B cell (primary cell): ENCODE results near the gene TMEM225. TPM values are rescaled to one million over a fixed set of nuclear protein-coding genes. Genes with fewer than 3 reads are reported as not detected.

Experiments used
- ATAC-seq: fragments of 200-7000 bp; cut with Tn5 transposase; one replicate; pipeline ENCODE4 v1.10.0; 2021; ENCODE audit warnings: low read depth, mild to moderate bottlenecking, moderate number of reproducible peaks, moderate library complexity
- CTCF ChIA-PET: fragments of 350-600 bp; sonication (Branson Sonifier 250); formaldehyde crosslinking; loops from one replicate; lab custom pipeline; 2021; ENCODE audit warnings: antibody characterized with exemption, inconsistent platforms; lab: Charles Lee
- POLR2A ChIA-PET: fragments of 350-600 bp; sonication (Branson Sonifier 250); formaldehyde crosslinking; loops from one replicate; lab custom pipeline; 2021; ENCODE audit warnings: antibody characterized with exemption; lab: Charles Lee
- DNase-seq: peaks from one replicate; pipeline ENCODE4 v3.0.0; 2013
- H2AFZ ChIP-seq: 2 replicates; pipeline ENCODE4 v1.6.1; 2012; ENCODE audit warnings: mild to moderate bottlenecking, low read depth, low read length; ENCODE audit not compliant: insufficient read depth, poor library complexity, severe bottlenecking
- H3K27ac ChIP-seq, 2 donors: 1 replicate in 1 of 2; 2 replicates in 1 of 2; pipeline ENCODE4 v1.5.1; 2012 to 2013; ENCODE audit warnings: low read length in 2 of 2, mild to moderate bottlenecking in 2 of 2, moderate library complexity in 1 of 2
- H3K27me3 ChIP-seq, 4 experiments: fragments of 200-600 bp in 1 of 4; sonication (generic) in 1 of 4; replicated peaks in 1 of 4; 1 replicate in 2 of 4; 2 replicates in 2 of 4; pipeline versions ENCODE4 v1.6.1 to v1.7.0; 2013 to 2016; ENCODE audit warnings: low read length in 3 of 4, mild to moderate bottlenecking in 2 of 4, mixed read lengths in 1 of 4, moderate library complexity in 1 of 4; ENCODE audit not compliant: insufficient read depth in 4 of 4, control insufficient read depth in 3 of 4; ENCODE audit errors: control extremely low read depth in 1 of 4
- H3K36me3 ChIP-seq, 2 experiments: replicated peaks in 1 of 2; 1 replicate in 1 of 2; 2 replicates in 1 of 2; pipeline versions ENCODE4 v1.6.1 to v1.7.1; 2013; ENCODE audit warnings: low read length in 1 of 2; ENCODE audit not compliant: insufficient read depth in 2 of 2, control insufficient read depth in 1 of 2; ENCODE audit errors: control extremely low read depth in 1 of 2, extremely low read depth in 1 of 2
- H3K4me1 ChIP-seq, 2 donors: fragments of 200-600 bp in 1 of 2; sonication (generic) in 1 of 2; 1 replicate in 1 of 2; 2 replicates in 1 of 2; pipeline versions ENCODE4 v1.5.1 to v1.6.1; 2013 to 2017; ENCODE audit warnings: low read length in 2 of 2; ENCODE audit not compliant: control insufficient read depth in 2 of 2, insufficient read depth in 2 of 2
- H3K4me2 ChIP-seq: replicated peaks from 2 replicates; pipeline ENCODE3; 2012; ENCODE audit warnings: mild to moderate bottlenecking, low read depth, low read length; ENCODE audit not compliant: poor library complexity, severe bottlenecking
- H3K4me3 ChIP-seq, 5 experiments: fragments of 200-600 bp in 1 of 5; sonication (generic) in 1 of 5; 1 replicate in 3 of 5; 2 replicates in 2 of 5; pipeline versions ENCODE4 v1.5.1 to v1.7.0; 2011 to 2016; ENCODE audit warnings: low read length in 4 of 5, mild to moderate bottlenecking in 4 of 5, low read depth in 2 of 5, control low read depth in 1 of 5, moderate library complexity in 1 of 5; ENCODE audit not compliant: insufficient read depth in 1 of 5; ENCODE audit errors: control extremely low read depth in 1 of 5, extremely low read depth in 1 of 5
- H3K79me2 ChIP-seq: fragments of 200-600 bp; sonication (generic); one replicate; pipeline ENCODE4 v1.6.0; 2016; ENCODE audit warnings: low read length; ENCODE audit not compliant: control insufficient read depth, insufficient read depth
- H3K9ac ChIP-seq: fragments of 200-600 bp; sonication (generic); 2 replicates; pipeline ENCODE4 v1.6.1; 2017; ENCODE audit warnings: mild to moderate bottlenecking, low read length, moderate library complexity
- H3K9me3 ChIP-seq, 3 donors: one replicate each; pipeline versions ENCODE4 v1.6.1 to v1.7.1; 2013; ENCODE audit warnings: low read length in 2 of 3; ENCODE audit not compliant: control insufficient read depth in 2 of 3, insufficient read depth in 1 of 3; ENCODE audit errors: control extremely low read depth in 1 of 3
- H4K20me1 ChIP-seq: 2 replicates; pipeline ENCODE4 v1.6.0; 2012; ENCODE audit warnings: mild to moderate bottlenecking, low read length; ENCODE audit not compliant: insufficient read depth, control insufficient read depth, poor library complexity, severe bottlenecking
- H3K27ac Mint-ChIP-seq: one replicate; pipeline ENCODE4 v1.8.0; 2021; ENCODE audit warnings: mixed read lengths
- H3K27me3 Mint-ChIP-seq: one replicate; pipeline ENCODE4 v1.8.0; 2021; ENCODE audit warnings: mixed read lengths
- H3K4me1 Mint-ChIP-seq: one replicate; pipeline ENCODE4 v1.8.0; 2021; ENCODE audit warnings: mixed read lengths
- H3K4me3 Mint-ChIP-seq: one replicate; pipeline ENCODE4 v1.8.0; 2021; ENCODE audit warnings: mixed read lengths
- H3K9me3 Mint-ChIP-seq: one replicate; pipeline ENCODE4 v1.8.0; 2022; ENCODE audit warnings: mixed read lengths; ENCODE audit not compliant: insufficient read depth
- CTCF ChIP-seq: fragments of 200-600 bp; IDR thresholded peaks from one replicate; pipeline ENCODE4 v1.8.0; 2022; ENCODE audit warnings: antibody characterized with exemption, mild to moderate bottlenecking
- EZH2 ChIP-seq: IDR thresholded peaks from 2 replicates; pipeline ENCODE4 v1.6.1; 2012; ENCODE audit warnings: borderline replicate concordance, low read depth, mild to moderate bottlenecking, moderate library complexity, low read length; ENCODE audit not compliant: insufficient read depth, poor library complexity, severe bottlenecking
- WGBS: methylation state at CpG from one replicate; pipeline ENCODE4 v1.1.5; 2013; ENCODE audit warnings: missing lambda C conversion rate; ENCODE audit not compliant: insufficient coverage; 5-methylcytosine and 5-hydroxymethylcytosine counted together
- intact Hi-C: fragments of 100-400 bp; cut with micrococcal nuclease; formaldehyde crosslinking; loops from one replicate; pipeline ENCODE4 v1.10.0; 2022
- polyA minus RNA-seq: library from RNA; depleted of rRNA, polyadenylated mRNA; stranded (reverse); fragments of >200 nt; gene quantifications from 2 replicates; pipeline ENCODE4 v1.2.3, GENCODE V29; 2012
- polyA plus RNA-seq: library from polyadenylated mRNA; depleted of rRNA; stranded (reverse); fragments of >200 nt; gene quantifications from 2 replicates; pipeline ENCODE4 v1.2.3, GENCODE V29; 2012
- total RNA-seq, 2 donors: library from RNA; stranded (reverse); fragments of 120-200 nt in 1 of 2; gene quantifications; 1 replicate in 1 of 2; 2 replicates in 1 of 2; pipeline versions ENCODE4 v1.2.3 to v1.2.4, GENCODE V29; 2013 to 2022

TMEM225 gene
- total RNA-seq (not detected in 2 replicates), polyA plus RNA-seq (not detected in 2 replicates), polyA minus RNA-seq (not detected in 2 replicates)
- total RNA-seq (2013) = not detected

- no peak for DNase-seq
- H2AFZ ChIP-seq = no peak within 1 kb of the TSS
Measured at GRCh38 chr11:123885570-123885969, at the start of gene TMEM225. TMEM225 (minus strand) TSS chr11:123885670; CDS start chr11:123885425, 245 bp downstream.

GRCh38 chr11:123924027-123924426, 38.6 kb upstream of the TMEM225 start:
- Histone ChIP-seq H3K4me3 (no peak overlapping the region), H3K36me3 (no peaks in the 10 kb centered on the region), H3K4me2 (no peak overlapping the region), H3K9me3 (no peaks in the 10 kb centered on the region), H3K27ac (no peak overlapping the region), H3K27me3 (no peaks in the 10 kb centered on the region), H4K20me1 (no peaks in the 10 kb centered on the region), H2AFZ (no peak overlapping the region), H3K79me2 (no peaks in the 10 kb centered on the region), H3K9ac (no peak overlapping the region), H3K4me1 (no peaks in the 10 kb centered on the region)
- H3K4me3 Mint-ChIP-seq = no peak overlapping the region
- H3K27me3 Mint-ChIP-seq = no peaks in the 10 kb centered on the region
- H3K4me1 Mint-ChIP-seq = no peaks in the 10 kb centered on the region
- intact Hi-C loops = no loop called here
- no peaks in the 10 kb centered on the region for H3K9me3 Mint-ChIP-seq
- no peak for TF ChIP-seq EZH2
- ATAC-seq = no peak
- no peak overlapping the region for H3K27ac Mint-ChIP-seq
- WGBS = no CpG with 5 or more reads among the region's 1 CpG
- CTCF ChIA-PET = no interaction called here
- no peak for DNase-seq
- POLR2A ChIA-PET = no interaction called here

More at GRCh38 chr11:123885570-123885969, at the start of gene TMEM225:
- ChIA-PET POLR2A (no interaction called here), CTCF (no interaction called here)
- no peaks in the 10 kb centered on the region for H3K4me1 Mint-ChIP-seq
- H3K4me3 Mint-ChIP-seq = no peak within 1 kb of the TSS
- Histone ChIP-seq H3K27ac (no peak within 1 kb of the TSS), H4K20me1 (no peaks in the 10 kb centered on the region), H3K4me3 (no peak within 1 kb of the TSS), H3K9ac (no peak within 1 kb of the TSS), H3K79me2 (no peaks in the 10 kb centered on the region), H3K36me3 (no peaks in the 10 kb centered on the region), H3K4me1 (no peaks in the 10 kb centered on the region), H3K27me3 (no peaks in the 10 kb centered on the region), H3K4me2 (no peak within 1 kb of the TSS), H3K9me3 (no peaks in the 10 kb centered on the region)
- no peaks in the 10 kb centered on the region for H3K27me3 Mint-ChIP-seq
- TF ChIP-seq EZH2 (no peak), CTCF (no peak)
- no peaks in the 10 kb centered on the region for H3K9me3 Mint-ChIP-seq
- 93% methylated on average over 2 of the region's 3 CpGs for WGBS
- intact Hi-C loops = no loop called here
- H3K27ac Mint-ChIP-seq = no peak within 1 kb of the TSS
- no peak for ATAC-seq
